HT-29 (cell line): ENCODE results near the gene PCDH1. TPM values are rescaled to one million over a fixed set of nuclear protein-coding genes. Genes with fewer than 3 reads are reported as not detected.
"Not testable (repeated sequence)": the region's sequence is repeated elsewhere in the genome, so short reads cannot be mapped to it uniquely, and the experiment has no call there.

Source experiments
- DNase-seq: peaks from one replicate; pipeline ENCODE4 v3.0.0-alpha.2; 2015; ENCODE audit warnings: low spot score
- total RNA-seq: library from RNA; depleted of rRNA; stranded (reverse); fragments of >200 nt; shearing (Covaris generic); gene quantifications from 2 replicates; pipeline ENCODE4 v1.2.3, GENCODE V29; 2014

The PCDH1 gene
- total RNA-seq, 1 experiment from 2014 or later = 131 TPM

- DNase-seq = no peak
Observed at GRCh38 chr5:141898448-141899049, 20.3 kb upstream of the PCDH1 start.

- no peak for DNase-seq
Observed at GRCh38 chr5:141897425-141897824, 19.2 kb upstream of the PCDH1 start.

GRCh38 chr5:141890429-141890828 lies 12.2 kb upstream of the PCDH1 start:
- not testable (repeated sequence) for DNase-seq

DNA sequence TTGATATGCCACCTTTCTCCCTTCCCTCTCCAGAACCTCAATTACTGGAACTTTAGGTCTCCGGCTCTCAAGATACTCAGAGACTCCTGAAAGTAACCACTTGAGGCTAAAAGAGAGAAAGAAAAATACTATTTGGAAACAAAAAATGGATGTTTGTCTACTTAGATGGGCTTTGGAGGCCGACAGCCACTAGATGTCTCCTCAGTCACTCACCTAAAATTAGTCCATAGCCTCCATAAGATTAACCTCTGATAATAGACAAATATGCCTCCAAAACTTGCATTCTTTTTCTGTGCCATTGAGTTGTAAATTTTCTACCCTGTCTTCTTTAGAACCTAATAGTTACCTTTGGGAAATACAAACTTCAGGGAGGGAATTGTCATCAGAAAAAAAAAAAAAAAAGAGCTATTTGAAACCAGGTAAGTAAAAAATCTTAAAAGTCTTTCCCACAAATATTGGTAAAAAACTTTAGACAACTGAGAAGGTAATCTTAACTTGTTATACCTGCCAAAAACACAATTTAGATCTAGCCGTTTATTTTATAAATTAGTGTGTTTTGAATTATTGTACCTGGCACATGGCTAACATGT lies 11.2 kb upstream of the PCDH1 start:
- peak; percentile 33 for DNase-seq

- no peak for DNase-seq
Observed at GRCh38 chr5:141883892-141884318, 5.7 kb upstream of the PCDH1 start.

DNA sequence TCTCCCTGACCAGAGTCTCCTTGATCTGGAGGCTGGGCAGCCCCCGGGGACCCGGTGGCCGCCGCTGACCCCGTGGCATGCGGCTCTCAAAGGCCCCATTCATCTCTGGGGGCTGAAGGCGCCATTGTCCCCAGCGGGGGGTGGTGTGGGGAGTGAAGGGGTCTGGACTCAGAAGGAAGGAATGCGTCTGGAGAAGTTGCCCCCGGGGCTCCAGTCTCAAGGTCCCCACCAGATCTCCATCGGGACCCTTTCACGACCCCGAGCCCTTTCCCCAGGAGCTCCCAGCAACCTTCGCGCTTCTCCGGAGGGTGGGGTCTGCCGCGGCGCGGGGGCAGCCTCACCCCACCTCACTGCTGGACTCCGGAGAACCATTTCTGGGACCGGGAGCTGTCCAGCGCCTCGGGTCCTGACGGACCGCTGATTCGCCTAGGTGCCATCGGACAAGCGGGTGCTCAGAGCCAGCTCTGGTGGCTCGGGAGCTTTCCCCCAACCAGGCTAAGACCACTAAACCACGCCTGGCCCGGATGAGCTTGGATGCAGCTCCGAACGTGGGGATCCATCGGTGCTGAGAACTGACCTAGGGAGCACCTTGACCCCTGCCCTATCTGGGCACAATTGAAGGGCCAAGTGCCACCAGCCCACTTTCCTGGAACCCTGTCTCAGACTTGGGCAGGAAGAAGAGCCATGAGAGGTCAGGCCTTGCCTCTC lies 5.1 kb upstream of the PCDH1 start:
- DNase-seq = no peak

- no peak for DNase-seq
Observed at GRCh38 chr5:141882594-141883183, 4.5 kb upstream of the PCDH1 start.

GRCh38 chr5:141881886-141882285 lies 3.7 kb upstream of the PCDH1 start:
- no peak for DNase-seq

DNA sequence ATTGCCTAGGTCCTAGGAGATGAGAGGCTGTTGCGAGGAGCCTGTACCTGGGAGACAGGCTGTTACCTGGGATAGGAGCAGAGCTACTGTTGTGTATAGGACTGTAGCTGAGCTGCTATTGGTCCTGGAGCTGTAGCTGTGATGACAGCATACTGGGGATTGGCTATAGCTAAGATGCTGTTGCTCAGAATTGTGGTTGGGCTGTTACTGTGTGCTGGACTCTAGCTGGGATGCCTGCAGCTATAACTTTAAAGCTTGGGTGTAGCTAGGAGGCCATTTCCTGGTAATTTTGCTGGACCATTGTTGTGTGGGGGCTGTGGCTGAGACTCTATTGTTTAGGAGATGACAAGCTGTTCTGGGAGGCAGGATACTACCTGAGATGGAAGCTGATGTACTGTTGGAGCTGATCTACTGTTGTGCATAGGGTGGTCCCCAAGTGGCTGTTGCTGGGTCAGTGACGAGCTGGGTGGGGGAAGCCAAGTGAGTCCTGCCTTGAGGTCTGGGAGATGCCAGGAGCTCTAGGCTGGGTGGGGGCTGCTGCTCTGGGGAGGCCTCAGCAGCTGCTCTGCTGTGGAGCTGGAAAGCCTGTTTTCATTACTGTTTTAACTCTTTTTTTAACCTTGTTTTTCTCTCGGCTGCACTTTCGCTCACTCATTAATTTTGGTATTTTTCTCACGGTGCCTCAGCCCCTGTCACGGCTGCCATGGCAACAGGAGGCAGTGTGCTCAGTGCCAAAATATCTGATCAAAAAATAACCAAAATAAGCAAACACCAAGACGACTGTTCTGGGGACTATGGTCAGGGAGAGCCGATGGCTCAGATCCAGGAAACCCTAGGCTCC lies 3.0 kb upstream of the PCDH1 start:
- no peak for DNase-seq

GRCh38 chr5:141879941-141880738 lies 1.9 kb upstream of the PCDH1 start:
- DNase-seq = no peak

DNA sequence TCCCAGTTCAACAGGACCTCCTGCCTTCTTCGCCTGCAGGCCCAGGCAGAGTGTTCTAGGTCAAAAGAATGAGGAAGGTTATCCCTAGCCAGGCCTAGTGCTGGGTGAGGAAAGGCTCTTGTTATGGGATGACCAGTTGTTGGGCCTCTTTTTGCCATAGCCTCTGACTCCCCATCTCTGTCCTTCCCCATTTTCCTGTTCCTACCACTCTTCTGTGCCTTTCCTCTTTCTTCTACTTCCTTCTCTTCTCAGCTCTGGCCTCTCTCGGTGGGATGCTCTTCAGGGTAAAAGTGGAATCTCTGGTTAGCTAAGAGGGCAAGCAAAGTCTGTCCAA lies 1.2 kb upstream of the PCDH1 start:
- no peak for DNase-seq

GRCh38 chr5:141878711-141879425 lies 658 bp upstream of the PCDH1 start:
- peak; percentile 100 for DNase-seq

DNA sequence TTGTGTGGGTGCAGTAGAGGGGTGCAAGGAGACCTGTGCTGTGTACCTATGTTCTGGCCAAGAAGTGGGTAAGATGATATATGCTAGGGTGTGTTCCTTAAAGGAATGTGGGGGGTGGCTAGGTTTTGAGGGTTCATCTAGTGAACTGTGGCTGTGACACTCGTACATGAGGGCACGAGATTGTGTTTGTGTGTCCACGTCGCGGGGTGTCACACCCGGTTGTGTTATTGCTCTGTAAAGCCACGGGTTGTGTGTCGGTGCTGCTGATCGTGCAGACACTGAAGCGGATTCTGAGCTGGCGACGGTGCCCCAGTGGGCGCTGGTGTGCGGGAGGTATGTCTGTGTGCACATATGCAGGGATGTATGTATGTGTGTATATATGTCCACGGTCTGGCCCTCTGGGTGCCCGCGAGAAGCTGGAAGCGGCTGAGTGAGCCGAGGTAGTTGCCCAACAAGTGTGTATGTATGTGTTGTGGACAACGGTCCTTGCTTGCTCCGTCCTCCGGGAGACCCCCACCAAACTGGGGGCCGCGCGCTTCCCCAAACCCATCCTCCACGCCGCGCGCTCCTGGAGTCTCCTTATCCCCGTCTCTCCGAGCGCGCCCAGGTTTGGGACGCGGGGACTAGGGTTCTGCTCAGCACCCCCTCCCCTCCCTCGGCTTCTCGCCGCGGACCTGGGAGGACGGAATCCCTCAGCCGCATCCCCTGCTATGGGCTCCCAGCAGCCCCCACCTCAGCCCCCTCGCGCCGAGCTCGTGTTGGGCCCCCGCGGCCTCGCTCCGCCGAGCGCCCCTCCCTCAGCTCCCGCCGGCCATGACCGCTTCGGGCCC lies 639 bp downstream of the PCDH1 start:
- DNase-seq = peak; percentile 68

DNA sequence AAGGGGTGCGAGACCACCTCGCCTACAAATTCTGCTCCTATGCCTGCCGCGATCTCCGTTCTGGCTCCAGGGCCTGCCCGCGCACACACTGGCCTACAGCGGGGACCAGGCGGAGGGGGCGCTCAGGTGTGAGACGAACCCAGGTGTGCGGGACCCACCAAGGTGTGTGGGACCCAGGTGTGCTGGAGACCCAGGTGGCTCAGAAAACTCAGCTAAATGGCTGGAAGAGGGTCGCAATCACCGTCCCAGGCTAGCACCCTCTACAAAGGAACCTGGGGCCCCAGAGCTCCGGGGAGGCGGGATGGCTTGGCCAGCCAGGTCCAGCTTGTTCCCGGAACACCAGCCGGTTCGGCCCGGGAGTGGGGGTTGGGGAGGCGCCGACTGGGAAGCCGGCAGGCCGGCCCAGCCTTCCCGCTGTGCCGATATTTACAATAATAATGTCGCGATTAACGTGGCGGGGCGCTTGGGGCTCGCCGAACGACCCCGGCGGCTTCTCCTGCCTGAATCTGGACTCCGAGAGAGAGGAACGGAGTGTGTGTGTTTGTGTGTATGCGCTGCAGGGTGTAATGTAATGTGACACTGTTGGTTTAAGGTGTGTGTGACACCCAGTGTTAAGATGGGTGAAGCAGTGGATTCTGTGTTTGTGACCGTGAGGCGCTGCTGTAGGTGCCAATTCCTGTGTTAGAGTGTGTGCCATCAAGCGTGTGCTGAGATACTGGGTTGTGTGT lies 1.4 kb downstream of the PCDH1 start:
- DNase-seq = peak; percentile 67

DNA sequence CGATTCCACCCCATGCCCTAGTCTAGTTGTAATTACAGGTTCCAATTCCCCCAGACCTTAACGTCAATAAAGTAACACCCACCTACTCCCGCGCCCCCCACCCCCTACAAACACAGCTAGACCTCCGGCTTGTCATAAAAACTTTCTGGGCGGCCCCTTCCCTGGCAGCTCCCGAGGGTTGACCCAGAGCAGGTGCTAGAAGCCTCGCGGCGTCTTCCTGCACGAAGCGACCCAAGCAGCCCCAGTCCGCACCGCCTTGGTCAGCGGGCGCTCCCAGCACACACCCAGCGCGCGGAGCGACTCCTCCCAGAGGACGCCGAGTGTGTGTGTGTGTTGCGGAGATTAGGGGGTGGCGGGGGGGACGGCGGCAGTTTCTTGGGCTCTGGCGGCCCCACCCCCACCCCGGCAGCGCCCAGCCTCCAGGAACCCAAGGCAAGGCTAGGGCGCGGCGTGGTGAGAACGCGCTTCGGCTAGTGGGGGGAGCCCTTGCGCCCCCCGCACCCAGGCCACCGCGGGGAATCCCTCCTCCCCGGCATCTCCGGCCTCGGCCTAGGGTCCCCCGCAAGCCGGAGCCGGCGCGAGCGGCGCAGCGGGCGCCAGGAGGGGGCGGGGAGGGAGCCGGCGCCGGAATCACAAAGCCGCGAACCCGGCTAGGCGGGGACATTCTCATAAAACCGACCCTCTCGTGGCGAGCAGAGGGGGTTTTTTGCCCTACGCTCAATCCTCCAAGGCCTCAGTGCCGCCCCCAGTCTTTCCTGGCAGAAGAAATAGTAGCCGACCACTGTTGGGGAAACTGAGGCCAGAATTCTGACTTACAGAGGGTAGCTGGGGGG lies 2.2 kb downstream of the PCDH1 start:
- DNase-seq = peak; percentile 82

DNA sequence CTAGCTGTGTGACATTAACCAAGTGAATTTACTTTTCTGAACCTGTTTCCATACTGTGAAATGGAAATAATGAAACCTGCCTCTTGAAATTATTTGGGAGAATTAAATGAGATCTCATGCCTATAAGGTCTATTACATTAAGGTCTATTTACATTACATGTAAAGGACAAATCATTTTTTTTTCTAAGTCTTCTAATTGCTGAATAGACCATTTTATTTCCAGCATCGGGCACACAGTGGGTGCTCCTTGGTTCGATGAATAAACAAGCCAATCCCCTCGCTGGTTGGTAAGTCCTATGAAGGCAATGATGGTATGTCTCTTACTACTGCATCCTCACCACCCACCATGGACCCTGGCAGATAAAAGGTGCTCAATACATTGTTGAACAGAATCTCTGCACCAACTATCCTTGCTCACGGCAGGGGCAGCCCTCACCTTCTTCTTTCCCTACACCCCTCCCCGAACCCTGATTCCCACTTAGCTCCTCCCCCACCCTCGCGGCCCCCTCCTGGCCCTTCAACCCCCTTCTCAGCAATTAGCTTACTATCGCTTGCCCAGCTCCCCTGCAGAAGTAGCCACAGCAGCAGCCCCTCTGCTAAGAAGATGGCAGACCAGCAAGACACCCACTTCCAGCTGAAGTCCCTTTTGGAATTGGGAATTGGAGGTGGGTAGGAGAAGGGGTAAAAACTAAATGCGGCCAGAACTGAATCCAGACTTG lies 3.0 kb downstream of the PCDH1 start:
- no peak for DNase-seq
